NCI-H1105 (cell line): ENCODE results near the gene GRID2.

ENCODE experiments used
- DNase-seq: peaks from one replicate; lab custom pipeline; 2025; lab: John Stamatoyannopoulos, UW

The GRID2 gene

DNA sequence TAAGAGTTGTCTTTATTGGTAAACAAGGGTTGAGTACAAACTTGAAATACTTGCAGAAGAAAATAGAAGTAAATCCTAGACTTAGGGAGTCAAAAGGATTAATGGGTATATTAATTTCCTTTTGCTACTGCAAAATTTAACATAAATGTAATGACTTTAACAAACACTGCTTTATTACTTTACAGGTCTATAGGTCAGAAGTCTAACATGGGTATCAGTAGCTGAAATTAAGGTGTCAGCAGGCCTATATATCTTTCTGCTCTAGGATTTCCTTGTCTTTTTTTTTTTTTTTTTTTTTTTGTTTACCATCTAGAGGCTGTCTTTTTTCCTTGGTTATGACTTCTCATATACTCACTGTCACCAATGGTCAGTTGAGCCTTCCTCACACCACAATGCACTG is 220.4 kb downstream of the GRID2 start:
- no peak for DNase-seq

DNA sequence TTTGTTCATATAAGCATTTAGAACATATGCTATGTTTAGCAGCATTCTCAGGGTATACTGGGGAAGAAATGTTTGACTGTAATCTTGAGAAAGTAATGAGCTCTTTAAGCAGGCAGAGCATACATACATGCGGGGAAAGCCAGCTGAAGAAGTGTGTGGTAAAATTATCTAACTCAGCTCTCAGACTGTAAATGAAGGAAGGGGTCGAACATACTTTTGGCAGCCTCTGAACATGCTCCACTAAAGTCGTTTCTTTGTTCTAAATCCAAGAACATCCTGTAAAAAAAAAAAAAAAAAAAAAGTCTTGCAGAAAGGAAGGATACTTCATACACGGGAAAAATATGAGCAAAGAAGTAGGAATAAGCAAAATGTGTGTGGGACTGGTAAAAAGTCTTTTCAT is 224.8 kb downstream of the GRID2 start:
- no peak for DNase-seq

DNA sequence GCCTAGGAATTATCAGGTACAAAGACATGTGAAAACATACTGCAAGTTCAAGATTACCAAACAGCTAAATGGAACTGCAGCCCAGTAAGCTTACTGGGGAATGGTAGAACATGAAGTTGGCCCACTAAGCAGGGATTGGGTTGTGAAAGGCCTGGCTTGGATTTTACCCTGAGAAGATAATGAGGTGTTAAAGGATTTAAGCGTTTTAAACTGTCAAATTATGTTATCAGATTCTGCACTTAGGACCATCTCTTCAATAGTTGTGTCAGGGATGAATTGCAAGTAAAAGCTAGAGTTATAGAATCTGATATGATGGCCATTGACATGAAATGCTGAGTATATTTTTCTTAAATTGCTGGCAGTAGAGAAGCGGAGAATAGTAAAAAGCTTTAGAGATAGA is 225.7 kb downstream of the GRID2 start:
- no peak for DNase-seq

DNA sequence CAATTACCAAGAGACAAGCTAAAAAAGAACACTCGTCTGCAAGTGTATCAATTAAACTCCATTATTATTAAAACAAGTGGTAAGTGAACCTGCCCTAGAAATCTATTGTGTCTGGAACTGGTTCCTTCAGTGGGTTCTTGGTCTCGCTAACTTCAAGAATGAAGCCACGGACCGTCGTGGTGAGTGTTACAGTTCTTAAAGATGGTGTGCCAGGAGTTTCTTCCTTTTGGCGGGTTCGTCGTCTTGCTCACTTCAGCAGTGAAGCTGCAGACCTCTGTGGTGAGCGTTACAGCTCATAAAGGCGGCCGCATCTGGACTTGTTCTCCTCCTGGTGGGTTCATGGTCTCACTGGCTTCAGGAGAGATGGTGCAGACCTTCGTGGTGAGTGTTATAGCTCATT is 231.8 kb downstream of the GRID2 start:
- no peak for DNase-seq

DNA sequence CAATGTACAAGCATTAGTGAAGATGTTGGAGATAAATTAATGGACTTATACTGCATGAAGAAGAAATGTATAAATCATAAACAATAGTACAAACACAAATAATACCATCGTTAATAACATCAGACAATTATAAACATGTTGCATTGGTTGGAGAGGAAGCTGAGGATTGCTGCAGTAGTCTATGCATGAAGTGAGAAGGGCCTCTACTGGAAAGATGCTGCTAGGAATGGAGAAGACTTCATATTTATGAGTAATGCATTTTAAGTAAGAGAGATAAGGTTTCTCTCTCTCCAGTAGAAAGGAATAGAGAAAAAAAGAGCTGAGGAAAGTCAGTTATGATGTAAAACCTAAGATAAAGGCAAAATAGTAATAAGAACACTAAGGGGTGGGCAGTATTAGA is 247.8 kb downstream of the GRID2 start:
- DNase-seq, result no peak

DNA sequence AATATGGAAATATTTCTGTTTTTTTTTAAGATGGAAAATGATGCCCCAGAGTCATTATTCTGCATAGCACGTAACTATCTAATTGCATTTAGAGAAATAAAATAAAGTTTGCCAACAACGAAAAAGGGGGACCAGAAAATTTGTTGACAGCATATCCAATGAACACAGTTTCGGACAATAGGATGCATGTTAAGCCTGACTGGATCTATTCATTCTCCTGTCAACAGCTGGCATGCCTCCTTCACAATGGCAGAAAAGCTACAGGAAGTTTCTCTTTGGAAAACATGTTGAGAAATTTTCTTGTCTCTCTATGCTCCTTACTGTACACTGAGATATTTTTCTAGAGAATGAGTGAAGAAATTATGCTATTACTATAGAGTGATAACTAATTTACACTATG is 262.5 kb downstream of the GRID2 start:
- no peak for DNase-seq

DNA sequence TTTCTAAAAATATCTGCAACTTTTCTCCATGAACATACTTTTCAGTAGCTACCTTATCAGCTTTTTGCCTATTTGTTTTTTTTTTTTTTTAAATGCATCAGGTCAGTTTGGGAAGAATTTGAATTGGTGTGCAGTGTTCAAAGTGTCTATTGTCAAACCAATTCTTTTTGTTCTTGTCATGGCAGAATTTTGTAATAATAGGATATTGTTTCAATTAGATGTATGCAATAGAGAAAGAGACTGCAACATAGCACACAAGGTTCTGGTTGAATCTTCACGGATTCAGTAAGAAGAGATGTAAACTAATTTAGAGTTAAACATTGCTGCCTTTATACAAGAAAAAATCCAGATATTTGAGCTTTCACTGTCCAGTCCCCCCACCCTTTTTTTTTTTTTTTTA is 277.1 kb downstream of the GRID2 start:
- DNase-seq, result no peak

DNA sequence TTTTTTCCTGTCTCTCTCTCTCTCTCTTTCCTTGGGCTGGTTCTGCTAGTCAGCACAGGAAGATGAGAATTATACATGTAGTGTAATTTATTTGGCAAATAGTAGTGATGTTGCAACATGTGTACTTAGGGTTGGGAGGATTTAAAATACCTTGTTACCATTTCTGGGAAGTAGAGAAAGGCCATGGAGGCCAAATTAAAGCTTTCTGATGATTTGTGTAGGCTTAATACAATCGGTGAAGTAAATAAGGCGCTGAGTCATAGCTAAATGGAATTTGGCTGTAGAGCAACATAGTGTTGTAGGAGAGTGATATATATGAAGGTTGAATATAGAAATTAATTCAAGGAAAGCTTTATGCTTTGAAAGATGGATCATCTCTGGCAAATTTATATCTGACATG is 295.3 kb downstream of the GRID2 start:
- DNase-seq, result no peak

DNA sequence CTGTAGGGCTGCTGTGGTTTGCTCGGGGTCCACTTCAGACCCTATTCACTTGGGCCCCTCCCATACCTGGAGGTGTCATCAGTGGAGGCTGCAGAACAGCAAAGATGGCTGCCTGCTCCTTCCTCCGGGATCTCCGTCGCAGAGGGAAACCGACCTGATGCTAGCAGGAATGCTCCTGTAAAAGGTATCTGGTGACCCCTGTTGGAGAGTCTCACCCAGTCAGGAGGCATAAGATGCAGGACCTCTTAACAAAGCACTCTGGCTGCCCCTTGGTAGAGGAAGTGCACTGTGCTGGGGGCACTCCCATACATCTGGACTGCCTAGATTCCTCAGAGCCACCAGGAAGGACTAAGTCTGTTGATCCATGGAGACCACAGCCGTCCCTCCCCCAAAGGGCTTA is 296.9 kb downstream of the GRID2 start:
- no peak for DNase-seq

DNA sequence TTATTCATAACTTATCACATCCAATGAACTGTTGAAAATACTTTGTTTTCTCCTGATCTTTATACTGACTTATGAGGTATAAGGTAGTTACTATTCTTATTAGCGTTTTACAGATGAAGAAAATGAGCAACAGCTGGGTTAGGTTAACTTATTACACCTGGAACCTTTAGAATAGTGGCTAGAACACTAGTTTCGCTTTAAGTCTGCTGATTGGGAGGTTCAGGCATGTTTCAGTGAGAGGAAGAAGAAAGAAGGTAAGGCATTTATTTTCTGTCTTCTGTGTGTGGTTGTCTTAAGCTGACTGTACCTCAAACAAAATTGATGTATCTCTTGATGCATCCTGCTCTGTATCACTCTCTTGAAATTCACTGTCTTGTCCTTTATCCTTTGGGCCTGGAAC is 302.5 kb downstream of the GRID2 start:
- DNase-seq, result no peak

DNA sequence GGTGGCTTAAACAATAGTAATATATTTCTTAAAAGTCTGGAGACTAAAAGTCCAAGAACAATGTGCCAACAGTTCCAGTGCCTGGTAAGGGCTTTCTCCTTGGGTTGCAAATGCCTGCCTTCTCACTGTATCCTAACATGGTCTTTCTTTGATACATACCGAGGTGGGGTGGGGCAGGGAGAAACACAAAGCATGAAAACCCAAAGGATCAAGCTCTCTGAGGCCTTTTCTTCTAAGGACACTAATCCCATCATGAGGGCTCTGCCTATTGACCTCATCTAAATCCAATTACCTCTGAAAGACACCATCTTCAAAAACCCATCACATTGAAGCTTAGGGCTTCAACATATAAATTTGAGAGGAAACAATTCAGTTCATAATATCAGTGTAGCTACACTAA is 311.3 kb downstream of the GRID2 start:
- no peak for DNase-seq

DNA sequence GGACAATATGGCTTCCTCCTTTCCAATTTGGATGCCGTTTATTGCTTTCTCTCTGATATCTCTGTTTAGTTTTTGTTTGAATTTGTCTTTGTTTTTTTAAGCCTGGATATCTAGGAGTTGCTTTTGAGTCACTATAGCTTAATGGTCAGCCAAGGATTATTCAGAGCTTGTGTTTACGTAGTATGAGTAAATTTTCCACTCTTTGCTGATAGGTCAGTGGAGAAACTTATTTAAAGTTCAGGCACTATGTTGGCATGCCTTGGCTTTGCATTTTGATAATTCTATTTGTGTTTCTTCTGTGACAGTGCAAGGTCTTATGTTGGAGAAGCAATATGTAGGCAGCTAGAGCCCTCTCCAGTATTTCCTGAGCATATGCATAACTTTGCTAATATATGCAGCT is 315.2 kb downstream of the GRID2 start:
- DNase-seq, result no peak

DNA sequence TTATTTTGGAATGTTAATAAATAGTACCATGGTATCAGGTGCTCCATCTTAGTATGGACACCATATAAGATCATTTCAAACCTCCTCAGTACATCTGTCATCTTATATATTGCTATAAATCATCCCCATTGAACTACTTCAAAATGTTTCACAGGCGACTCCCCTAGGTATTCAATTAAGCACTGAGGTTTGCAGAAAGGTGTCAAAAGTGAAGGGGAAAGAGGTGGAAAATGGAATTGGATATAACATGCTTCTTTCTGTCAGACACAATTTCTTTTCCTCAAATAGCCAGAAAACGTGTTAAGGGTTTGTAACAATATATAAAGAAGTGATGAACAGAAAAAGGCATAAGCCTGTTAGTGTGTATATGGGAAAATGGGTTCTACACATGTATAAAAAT is 325.5 kb downstream of the GRID2 start:
- DNase-seq, result no peak

DNA sequence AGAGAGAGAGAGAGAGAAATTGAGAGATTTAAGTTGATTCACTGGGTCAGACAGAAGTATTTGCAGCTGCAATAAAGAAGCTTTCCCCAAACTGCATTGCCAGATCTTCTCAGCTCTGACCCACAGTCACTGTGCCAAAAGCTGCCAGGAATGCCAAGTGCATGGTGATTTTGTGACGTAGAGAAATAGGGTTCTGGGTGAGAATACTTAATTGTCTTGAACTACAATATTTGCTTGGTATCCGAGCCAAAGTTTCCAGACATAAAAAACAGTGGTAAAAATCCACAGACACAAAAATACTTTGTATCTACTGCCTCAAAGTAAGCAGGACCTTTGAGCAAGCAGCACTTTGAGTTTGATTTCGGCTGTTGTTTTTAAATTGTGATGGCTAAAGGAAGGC is 331.1 kb downstream of the GRID2 start:
- no peak for DNase-seq

DNA sequence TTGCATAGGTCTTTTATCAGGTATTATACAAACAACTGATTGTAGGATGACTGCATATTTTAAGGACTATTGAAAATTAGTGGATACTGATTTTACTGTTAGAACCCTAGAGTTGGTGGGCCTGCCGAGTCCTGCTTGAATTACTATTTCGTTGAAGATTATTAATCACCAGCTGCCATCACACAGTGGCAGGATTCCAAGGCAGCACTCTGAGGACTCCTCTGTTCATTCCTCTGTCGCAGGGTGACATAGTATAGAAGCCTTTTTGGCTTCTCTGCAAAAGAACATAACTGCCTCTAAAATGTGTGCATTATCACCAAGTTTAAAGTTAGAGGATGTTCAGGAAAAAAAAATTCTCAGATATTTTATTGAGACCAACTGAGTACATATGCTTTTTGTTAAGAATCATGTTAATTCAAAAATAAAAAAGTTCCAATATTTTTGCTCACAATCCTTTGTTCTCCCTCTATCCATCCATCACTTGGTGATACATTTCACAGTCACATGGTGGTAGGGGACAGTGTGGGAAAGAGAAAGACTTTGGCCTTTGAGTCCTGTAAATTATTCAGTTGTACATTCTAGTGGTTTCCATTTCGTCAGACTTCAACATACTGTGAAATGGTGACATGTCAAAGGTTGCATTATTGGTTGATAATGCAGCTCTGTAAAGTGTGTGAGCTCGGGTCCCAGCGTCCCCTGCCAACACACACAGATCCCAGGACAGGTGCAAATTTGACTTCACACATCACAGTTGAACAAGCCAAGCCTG is 332.5 kb downstream of the GRID2 start:
- no peak for DNase-seq

DNA sequence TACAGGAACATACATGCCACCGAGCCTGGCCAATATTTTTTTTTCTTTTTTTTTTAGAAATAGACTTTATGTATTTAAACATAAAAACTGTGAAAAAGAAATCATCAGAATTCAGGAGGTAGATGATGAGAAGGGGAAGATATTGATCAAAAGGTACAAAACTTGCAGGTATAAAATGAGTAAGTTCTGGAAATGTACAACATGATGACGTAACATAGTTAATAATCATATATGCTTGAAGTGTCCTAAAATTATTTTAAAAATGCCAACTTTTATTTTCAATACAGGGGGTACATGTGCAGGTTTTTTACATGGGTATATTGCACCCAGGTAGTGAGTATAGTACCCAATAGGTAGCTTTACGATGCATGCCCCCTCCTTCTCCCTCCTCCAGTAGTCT is 337.6 kb downstream of the GRID2 start:
- DNase-seq, result no peak

DNA sequence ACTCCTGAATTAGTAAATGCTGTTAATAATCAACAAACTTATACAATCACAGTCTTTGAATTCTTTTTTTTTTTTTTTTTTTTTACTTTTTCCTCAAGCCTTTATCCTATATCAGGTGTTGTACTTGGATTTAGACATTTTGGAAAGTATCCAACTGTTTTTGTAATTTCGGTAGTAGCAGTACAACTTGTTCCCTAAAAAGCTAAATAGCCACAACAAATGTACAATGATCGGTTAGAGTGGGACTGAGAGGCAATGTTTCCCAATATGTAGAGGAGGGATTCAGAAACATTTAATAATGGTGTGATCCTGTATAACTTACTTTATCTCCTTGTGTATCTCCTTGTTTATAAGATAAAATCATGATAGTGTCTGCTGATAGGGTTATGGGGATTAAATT is 343.1 kb downstream of the GRID2 start:
- DNase-seq, result no peak

DNA sequence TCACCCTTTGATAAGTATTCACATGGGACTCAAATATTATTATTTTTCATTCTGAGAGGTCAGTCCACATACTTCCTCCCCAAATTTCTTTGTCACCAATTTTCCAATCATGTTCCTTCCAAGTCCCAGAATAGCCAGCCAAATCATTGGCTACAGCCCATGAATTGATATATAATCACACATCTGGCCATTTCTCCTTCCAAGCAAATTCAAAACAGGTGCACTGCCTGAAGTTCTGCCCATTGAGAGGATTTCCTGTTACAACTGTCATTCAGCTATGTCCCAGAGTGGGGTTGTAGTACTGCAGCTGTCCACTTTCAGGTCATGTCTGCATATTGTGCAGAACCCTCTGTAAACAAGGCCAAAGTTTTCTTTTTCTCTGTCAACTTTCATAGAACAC is 347.8 kb downstream of the GRID2 start:
- DNase-seq, result no peak

DNA sequence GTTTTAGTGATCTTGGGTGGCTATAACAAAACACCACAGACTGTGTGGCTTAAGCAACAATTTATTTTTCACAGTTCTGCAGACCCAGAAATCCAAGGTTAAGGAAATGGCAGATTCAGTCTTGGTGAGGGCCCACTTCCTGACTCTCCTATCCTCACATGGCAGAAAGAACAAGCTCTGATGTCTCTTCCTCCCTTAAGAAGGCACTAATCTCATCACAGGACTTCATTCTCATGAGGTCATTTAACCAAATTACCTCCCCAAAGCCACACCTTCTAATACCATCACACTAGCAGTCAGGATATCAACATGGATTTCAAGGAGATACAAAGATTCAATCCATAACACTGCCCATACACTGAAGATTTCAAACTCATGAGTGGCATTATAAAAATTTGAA is 350.3 kb downstream of the GRID2 start:
- no peak for DNase-seq

DNA sequence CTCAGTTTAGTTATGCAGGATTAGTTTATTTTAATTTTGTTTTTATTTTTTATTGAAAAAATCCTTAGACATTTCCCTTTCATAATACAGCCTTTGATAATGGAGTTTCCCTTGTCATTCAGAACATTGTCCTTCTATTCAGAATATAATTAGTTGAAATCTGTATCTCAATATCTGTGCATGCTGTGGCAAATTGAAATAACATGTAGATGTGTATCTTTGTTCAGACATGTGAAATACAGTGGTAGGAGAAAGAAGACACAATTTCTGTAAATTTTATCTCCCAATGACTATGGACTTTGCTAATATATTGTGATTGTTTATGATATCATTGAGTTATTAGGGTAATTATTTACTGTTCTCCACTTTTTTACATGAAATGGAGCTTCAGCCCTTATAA is 353.9 kb downstream of the GRID2 start:
- no peak for DNase-seq

DNA sequence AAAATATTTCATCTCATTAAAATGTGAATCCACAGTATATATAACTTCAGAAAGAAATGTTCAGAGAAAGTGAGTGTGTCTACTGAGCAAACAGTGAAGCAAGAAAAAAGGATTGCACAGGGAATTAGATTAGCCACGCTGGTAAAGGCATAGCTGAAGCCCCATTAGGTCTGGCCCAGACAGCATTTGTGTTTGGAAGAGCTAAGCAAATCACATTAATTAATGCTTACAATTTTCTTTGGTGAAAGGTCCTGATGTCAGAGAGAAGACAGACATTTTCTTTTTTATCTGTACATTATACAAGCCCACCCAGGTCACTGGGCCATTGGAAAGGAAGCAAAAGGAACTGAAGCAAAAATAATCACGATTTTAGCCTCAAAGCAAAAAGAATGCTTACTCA is 354.6 kb downstream of the GRID2 start:
- no peak for DNase-seq

DNA sequence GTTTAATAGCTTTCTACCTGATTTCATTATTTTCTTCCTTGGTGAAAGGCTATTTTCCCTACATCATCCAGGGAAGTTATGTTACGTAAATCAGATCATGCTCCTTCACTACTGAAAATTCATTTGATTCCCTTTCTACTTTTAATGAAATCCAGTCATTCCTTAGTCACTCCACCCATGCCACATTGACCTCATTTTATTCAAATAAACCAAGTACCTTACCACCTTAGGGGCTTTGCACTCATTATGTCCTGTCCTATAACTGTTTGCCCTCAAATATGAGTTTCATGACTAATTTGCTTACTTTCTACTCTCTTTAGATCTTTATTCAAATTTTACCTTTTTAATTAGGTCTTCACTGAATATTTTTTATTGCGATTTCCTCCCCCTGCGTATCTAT is 374.0 kb downstream of the GRID2 start:
- no peak for DNase-seq

DNA sequence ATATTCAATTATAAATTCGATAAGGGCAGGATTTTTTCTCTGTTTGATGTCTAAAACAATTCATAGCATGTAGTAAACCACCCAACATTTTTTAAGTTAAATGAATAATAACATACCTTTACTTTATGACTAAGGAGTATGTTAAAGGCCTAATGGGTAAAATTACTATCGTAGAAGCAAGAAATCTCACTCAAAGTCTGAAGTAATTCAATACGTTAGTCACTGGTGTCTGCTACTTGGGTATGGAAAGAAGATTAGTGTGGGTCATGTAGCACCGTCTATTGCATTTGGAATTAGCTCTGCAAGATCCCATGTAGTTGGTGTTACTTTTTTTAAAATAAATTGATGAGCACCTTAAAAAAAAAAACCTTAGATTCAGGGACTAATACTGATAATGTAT is 374.5 kb downstream of the GRID2 start:
- no peak for DNase-seq

DNA sequence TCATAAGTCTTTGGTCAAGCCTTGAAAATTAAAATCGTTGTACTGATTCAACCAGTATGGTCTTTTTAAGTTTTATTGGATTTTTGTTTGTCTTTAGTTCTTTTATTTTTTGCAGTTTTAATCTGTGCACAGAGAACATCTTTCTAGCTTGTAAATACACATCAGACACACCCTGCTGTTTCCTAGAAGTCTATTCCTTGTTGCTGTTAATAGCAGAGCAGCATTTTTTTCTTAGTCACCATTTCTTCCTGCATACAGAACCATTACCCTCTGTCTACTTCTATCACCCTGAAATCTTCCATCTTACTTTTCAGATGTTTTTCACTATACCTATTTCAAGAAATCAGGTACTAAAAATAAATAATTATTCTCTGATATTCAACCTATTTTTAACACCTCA is 375.4 kb downstream of the GRID2 start:
- DNase-seq, result no peak

DNA sequence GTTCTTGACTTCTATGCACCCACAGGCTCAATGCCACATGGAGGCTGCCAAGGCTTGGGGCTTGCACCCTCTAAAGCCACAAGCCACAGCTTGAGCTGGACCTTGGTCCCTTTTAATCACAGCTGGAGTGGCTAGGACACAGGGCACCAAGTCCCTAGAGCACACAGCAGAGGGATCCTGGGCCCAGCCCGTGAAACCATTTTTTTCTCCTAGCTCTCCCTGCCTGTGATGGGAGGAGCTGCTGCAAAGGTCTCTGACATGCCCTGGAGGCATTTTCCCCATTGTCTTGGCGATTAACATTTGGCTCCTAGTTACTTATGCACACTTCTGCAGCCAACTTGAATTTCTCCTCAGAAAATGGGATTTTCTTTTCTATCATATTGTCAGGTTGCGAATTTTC is 410.9 kb downstream of the GRID2 start:
- DNase-seq, result no peak
